H1 (cell line): ENCODE measurements around the gene SAMD7. TPM values are rescaled to one million over a fixed set of nuclear protein-coding genes. Genes with fewer than 3 reads are reported as not detected.

Experiments used
- CTCF ChIP-seq, 3 experiments: IDR thresholded peaks; 1 replicate in 2 of 3; 2 replicates in 1 of 3; pipeline versions ENCODE4 v1.5.1 to v1.6.1; 2011; ENCODE audit warnings: low read length in 3 of 3, mild to moderate bottlenecking in 3 of 3, inconsistent platforms in 2 of 3, low read depth in 1 of 3, moderate library complexity in 1 of 3; ENCODE audit not compliant: insufficient read depth in 1 of 3; ENCODE audit errors: control extremely low read depth in 1 of 3
- E2F6 ChIP-seq: IDR thresholded peaks from 2 replicates; pipeline ENCODE4 v1.6.1; 2012; ENCODE audit warnings: inconsistent platforms
- KDM4A ChIP-seq: IDR thresholded peaks from one replicate; pipeline ENCODE4 v1.7.1; 2012; ENCODE audit warnings: low read depth, mild to moderate bottlenecking, moderate library complexity, low read length, inconsistent platforms; ENCODE audit not compliant: severe bottlenecking
- POLR2A ChIP-seq, 2 experiments: IDR thresholded peaks; 1 replicate in 1 of 2; 2 replicates in 1 of 2; pipeline ENCODE4 v1.6.1; 2011; ENCODE audit warnings: low read depth in 2 of 2, low read length in 2 of 2, mild to moderate bottlenecking in 2 of 2; ENCODE audit errors: control extremely low read depth in 1 of 2
- RXRA ChIP-seq: IDR thresholded peaks from 2 replicates; pipeline ENCODE4 v1.6.1; 2011; ENCODE audit warnings: low read depth, mild to moderate bottlenecking, low read length, moderate library complexity; ENCODE audit not compliant: insufficient read depth
- polyA plus RNA-seq, 7 experiments: library from polyadenylated mRNA; depleted of rRNA in 3 of 7; stranded (reverse) in 5 of 7; unstranded in 2 of 7; fragments of >200 nt in 5 of 7; fragments of 200-250 nt in 2 of 7; gene quantifications; 1 replicate in 5 of 7; 2 replicates in 1 of 7; 4 replicates in 1 of 7; pipeline versions ENCODE4 v1.2.1 to v1.2.3, GENCODE V29; 2011 to 2013; ENCODE audit warnings: missing spikeins in 2 of 7, mixed read lengths in 2 of 7
- total RNA-seq: library from RNA; stranded (reverse); fragmentation: NEBNext Ultra II Directional; extraction: Animal tissue kit (Norgen Biotek cat#: 25700); gene quantifications from 2 replicates; pipeline ENCODE4 v1.2.1, GENCODE V29; 2021

SAMD7 gene
- total and polyA plus RNA-seq, 2 of the 8 experiments (the other 6 are each of a cell fraction or from before 2014, with no cell fraction given), result not detected

- TF ChIP-seq E2F6, result no peak
- no peak for TF ChIP-seq POLR2A (IDR thresholded peaks at IDR 0.05; ENCODE audit: control extremely low read depth in 1 of 2, low read depth in 2 of 2, low read length in 2 of 2)
- TF ChIP-seq RXRA, result no peak
- no peak for TF ChIP-seq KDM4A
- TF ChIP-seq CTCF (IDR thresholded peaks at IDR 0.05; ENCODE audit: control extremely low read depth in 1 of 3, insufficient read depth in 1 of 3, low read depth in 1 of 3, low read length in 3 of 3), result no peak
- TF ChIP-seq, all 59 proteins: peak for 0
Measured at GRCh38 chr3:169869484-169870220, 41.7 kb upstream of the SAMD7 start, which contains the start of gene LRRC31 (continued).
